ENCODE results near the gene PRR36.

The PRR36 gene

DNA sequence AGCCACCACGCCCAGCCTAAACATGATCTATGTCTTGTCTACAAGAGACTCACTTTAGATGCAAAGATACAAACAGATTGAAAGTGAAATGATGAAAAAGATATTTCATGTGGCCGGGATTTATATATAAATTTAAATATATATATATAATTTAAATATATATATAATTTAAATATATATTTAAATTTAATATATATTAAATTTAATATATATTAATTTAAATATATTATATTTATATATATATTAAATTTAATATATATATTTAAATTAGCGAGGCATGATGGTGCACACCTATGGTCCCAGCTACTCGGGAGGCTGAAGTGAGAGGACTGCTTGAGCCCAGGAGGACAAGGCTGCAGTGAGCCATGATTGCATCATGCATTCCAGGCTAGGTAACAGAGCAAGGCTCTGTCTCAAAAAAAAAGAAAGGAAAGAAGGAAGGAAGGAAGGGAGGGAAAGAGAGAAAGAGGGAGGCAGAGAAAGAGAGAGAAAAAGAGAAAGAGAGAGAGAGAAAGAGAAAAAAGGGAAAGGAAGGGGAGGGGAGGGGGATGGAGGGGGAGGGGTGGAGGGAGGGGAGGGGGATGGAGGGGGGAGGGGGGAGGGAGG, 51.2 kb downstream of the PRR36 start:
- H3K27ac ChIP-seq (ENCODE audit: low read depth, low read length): no peak overlapping the region
- H3K27me3 ChIP-seq (ENCODE audit: control insufficient read depth in 5 of 5, insufficient read depth in 4 of 5, low read length in 5 of 5): peaks cover 0 to 9% (median 8%) of the 10 kb centered on the region in 5 donors
- no peak overlapping the region for H3K4me3 ChIP-seq (ENCODE audit: low read depth in 1 of 5, low read length in 5 of 5)
- no peak overlapping the region for H3K9ac ChIP-seq (ENCODE audit: low read length in 5 of 5)
- no peaks in the 10 kb centered on the region for H3K4me1 ChIP-seq (ENCODE audit: control insufficient read depth in 5 of 5, insufficient read depth in 5 of 5, low read length in 5 of 5)
- H3K36me3 ChIP-seq (ENCODE audit: control insufficient read depth in 5 of 5, insufficient read depth in 5 of 5, low read length in 5 of 5): no peaks in the 10 kb centered on the region
- H3K9me3 ChIP-seq (ENCODE audit: control insufficient read depth in 5 of 5, low read length in 5 of 5): peaks cover 0 to 10% (median 6%) of the 10 kb centered on the region in 5 donors

DNA sequence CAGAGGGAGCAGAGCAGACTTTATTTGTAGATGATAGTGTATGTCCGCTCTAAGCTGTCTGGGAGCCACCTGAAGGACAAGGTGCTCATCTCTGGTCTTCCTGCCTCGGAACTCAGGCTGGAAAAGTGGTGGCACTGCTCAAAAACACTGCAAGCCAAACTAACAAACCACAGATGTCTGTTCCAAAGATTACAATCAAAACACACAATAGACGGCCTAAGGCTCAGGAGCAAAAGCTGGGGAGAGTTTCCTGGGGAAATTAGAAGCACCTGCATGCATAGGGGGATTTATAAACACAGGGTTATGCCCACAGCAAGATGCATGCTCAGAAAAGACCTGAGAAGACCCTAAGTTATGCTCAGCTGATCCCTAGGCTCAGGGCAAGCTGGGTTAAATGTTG, 53.6 kb downstream of the PRR36 start:
- H3K36me3 ChIP-seq (ENCODE audit: control insufficient read depth in 5 of 5, insufficient read depth in 5 of 5, low read length in 5 of 5): no peaks in the 10 kb centered on the region
- H3K4me3 ChIP-seq (ENCODE audit: low read depth in 1 of 5, low read length in 5 of 5): no peak overlapping the region
- peaks cover 0 to 9% (median 8%) of the 10 kb centered on the region in 5 donors for H3K27me3 ChIP-seq (ENCODE audit: control insufficient read depth in 5 of 5, insufficient read depth in 4 of 5, low read length in 5 of 5)
- H3K9me3 ChIP-seq (ENCODE audit: control insufficient read depth in 5 of 5, low read length in 5 of 5): peaks cover 0 to 23% (median 15%) of the 10 kb centered on the region in 5 donors
- H3K4me1 ChIP-seq (ENCODE audit: control insufficient read depth in 5 of 5, insufficient read depth in 5 of 5, low read length in 5 of 5): no peaks in the 10 kb centered on the region
- no peak overlapping the region for H3K9ac ChIP-seq (ENCODE audit: low read length in 5 of 5)
- H3K27ac ChIP-seq (ENCODE audit: low read depth, low read length): no peak overlapping the region

DNA sequence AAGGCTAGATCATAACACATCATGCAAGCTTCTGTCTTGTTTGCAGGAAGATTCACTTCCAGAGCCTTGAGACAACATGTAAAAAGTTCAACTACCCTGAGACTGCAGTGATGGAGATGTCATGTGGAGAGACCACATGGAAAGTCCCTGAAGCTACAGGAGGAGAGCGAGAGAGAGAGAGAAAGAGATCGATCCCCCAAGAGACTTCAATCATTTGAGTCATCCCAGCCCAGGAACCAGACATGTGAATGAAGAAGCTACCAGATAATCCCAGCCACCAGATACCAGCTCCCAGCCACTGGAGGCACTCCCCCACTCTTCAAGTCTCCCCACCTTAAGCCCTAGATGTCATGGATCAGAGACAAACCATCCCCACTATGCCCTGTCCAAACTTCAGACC, 54.9 kb downstream of the PRR36 start:
- no peak overlapping the region for H3K4me3 ChIP-seq (ENCODE audit: low read depth in 1 of 5, low read length in 5 of 5)
- no peaks in the 10 kb centered on the region for H3K36me3 ChIP-seq (ENCODE audit: control insufficient read depth in 5 of 5, insufficient read depth in 5 of 5, low read length in 5 of 5)
- no peak overlapping the region for H3K9ac ChIP-seq (ENCODE audit: low read length in 5 of 5)
- no peak overlapping the region for H3K27ac ChIP-seq (ENCODE audit: low read depth, low read length)
- peaks cover 0 to 25% (median 15%) of the 10 kb centered on the region in 5 donors for H3K9me3 ChIP-seq (ENCODE audit: control insufficient read depth in 5 of 5, low read length in 5 of 5)
- peaks cover 0 to 4% (median 2%) of the 10 kb centered on the region in 5 donors for H3K4me1 ChIP-seq (ENCODE audit: control insufficient read depth in 5 of 5, insufficient read depth in 5 of 5, low read length in 5 of 5)
- peaks cover 1 to 12% (median 8%) of the 10 kb centered on the region in 5 donors for H3K27me3 ChIP-seq (ENCODE audit: control insufficient read depth in 5 of 5, insufficient read depth in 4 of 5, low read length in 5 of 5)

DNA sequence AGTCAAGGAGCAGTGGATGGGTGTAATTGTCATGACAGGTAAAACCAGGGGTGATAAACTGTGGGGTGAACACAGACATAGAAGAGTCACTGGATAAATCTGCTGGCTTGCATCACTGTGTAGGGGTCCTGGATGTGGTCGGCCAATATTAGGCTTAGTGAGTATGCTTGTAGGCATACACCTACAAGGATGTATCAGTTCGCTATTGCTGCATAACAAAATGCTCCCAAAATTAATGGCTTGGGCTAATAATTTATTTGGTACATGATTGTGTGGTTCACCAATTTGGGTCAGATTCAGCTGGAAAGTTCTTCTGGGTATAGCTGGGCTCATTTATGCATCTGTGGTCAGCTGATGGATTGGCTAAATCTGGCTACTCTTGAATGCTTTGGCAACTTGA, 55.4 kb downstream of the PRR36 start:
- no peak overlapping the region for H3K9ac ChIP-seq (ENCODE audit: low read length in 5 of 5)
- H3K4me1 ChIP-seq (ENCODE audit: control insufficient read depth in 5 of 5, insufficient read depth in 5 of 5, low read length in 5 of 5): peaks cover 0 to 4% (median 2%) of the 10 kb centered on the region in 5 donors
- no peak overlapping the region for H3K27ac ChIP-seq (ENCODE audit: low read depth, low read length)
- no peaks in the 10 kb centered on the region for H3K36me3 ChIP-seq (ENCODE audit: control insufficient read depth in 5 of 5, insufficient read depth in 5 of 5, low read length in 5 of 5)
- peaks cover 3 to 12% (median 8%) of the 10 kb centered on the region in 5 donors for H3K27me3 ChIP-seq (ENCODE audit: control insufficient read depth in 5 of 5, insufficient read depth in 4 of 5, low read length in 5 of 5)
- peaks cover 0 to 25% (median 15%) of the 10 kb centered on the region in 5 donors for H3K9me3 ChIP-seq (ENCODE audit: control insufficient read depth in 5 of 5, low read length in 5 of 5)
- no peak overlapping the region for H3K4me3 ChIP-seq (ENCODE audit: low read depth in 1 of 5, low read length in 5 of 5)
